ENCODE data around the gene CD53. TPM values are rescaled to one million over a fixed set of nuclear protein-coding genes. Genes with fewer than 3 reads are reported as not detected.
"Not testable (repeated sequence)": the region's sequence is repeated elsewhere in the genome, so short reads cannot be mapped to it uniquely, and the experiment has no call there.

Gene CD53
- total RNA-seq, 1 donor, result not detected

GRCh38 chr1:110928904-110929303, 56.0 kb downstream of the CD53 start:
- no peak for DNase-seq (ENCODE audit: low read depth)
- TF ChIP-seq, protein P1, sequence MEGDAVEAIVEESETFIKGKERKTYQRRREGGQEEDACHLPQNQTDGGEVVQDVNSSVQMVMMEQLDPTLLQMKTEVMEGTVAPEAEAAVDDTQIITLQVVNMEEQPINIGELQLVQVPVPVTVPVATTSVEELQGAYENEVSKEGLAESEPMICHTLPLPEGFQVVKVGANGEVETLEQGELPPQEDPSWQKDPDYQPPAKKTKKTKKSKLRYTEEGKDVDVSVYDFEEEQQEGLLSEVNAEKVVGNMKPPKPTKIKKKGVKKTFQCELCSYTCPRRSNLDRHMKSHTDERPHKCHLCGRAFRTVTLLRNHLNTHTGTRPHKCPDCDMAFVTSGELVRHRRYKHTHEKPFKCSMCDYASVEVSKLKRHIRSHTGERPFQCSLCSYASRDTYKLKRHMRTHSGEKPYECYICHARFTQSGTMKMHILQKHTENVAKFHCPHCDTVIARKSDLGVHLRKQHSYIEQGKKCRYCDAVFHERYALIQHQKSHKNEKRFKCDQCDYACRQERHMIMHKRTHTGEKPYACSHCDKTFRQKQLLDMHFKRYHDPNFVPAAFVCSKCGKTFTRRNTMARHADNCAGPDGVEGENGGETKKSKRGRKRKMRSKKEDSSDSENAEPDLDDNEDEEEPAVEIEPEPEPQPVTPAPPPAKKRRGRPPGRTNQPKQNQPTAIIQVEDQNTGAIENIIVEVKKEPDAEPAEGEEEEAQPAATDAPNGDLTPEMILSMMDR (IDR thresholded peaks at IDR 0.05; ENCODE audit: insufficient read depth, low read depth, low read length), result no peak
- no peak overlapping the region for H3K4me3 ChIP-seq (ENCODE audit: low read depth, low read length)

- not testable (repeated sequence) for DNase-seq (ENCODE audit: low read depth)
Measured at GRCh38 chr1:110931097-110931496, 58.1 kb downstream of the CD53 start.

DNA sequence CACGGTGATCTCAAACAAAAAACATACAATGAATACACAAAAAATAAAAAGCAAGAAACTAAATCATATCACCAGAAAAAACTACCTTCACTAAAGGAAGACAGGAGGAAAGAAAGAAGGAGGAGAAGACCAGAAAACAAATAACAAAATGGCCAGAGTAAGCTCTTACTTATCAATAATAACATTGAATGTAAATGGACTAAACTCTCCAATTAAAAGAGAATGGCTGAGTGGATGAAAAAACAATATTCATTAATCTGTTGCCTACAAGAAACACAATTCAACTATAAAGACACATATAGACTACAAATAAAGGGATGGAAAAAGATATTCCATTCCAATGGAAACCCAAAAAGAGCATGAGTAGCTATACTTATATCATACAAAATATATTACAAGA, 63.6 kb downstream of the CD53 start:
- TF ChIP-seq, protein P1 (IDR thresholded peaks at IDR 0.05; ENCODE audit: insufficient read depth, low read depth, low read length), result no peak
- DNase-seq (ENCODE audit: low read depth), result no peak
- H3K4me3 ChIP-seq (ENCODE audit: low read depth, low read length), result no peak overlapping the region

More at GRCh38 chr1:110931097-110931496, 58.1 kb downstream of the CD53 start:
- H3K4me3 ChIP-seq (ENCODE audit: low read depth, low read length), result not testable (repeated sequence)

DNA sequence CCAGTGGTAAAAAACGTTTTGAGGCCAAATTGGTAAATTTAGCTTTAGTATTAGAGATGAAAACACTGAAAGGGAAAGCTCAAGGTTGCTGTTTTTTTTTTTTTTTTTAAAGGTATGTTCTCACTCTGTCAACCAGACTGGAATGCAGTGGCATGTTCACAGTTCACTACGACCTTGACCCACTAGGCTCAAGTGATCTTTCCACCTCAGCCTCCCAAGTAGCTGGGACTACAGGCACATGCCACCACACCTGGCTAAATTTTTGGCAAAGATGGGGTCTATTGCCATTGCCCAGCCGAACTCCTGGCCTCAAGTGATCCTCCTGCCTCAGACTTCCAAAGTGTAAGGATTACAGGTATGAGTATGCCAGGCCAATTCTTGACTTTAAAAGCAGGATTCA, 71.9 kb downstream of the CD53 start:
- TF ChIP-seq, protein P1 (IDR thresholded peaks at IDR 0.05; ENCODE audit: insufficient read depth, low read depth, low read length), result no peak
- DNase-seq (ENCODE audit: low read depth), result no peak
- H3K4me3 ChIP-seq (ENCODE audit: low read depth, low read length), result no peak overlapping the region

DNA sequence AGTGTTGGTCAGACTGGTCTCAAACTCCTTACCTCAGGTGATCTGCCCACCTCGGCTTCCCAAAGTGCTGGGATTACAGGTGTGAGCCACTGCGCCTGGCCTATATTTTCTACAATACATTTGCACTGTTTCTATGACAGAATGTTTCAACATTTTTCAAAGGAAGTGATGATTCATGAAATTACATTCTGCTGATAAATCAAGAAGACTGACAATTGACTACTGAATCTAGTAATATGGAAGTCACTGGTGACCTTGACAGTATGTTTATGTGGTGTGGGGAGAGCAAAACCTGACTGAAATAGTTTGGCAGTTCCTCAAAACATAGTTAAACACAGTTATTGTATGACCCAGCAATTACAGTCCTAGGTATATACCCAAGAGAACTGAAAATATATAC, 72.7 kb downstream of the CD53 start:
- DNase-seq (ENCODE audit: low read depth), result no peak
- TF ChIP-seq, protein P1 (IDR thresholded peaks at IDR 0.05; ENCODE audit: insufficient read depth, low read depth, low read length), result no peak
- no peak overlapping the region for H3K4me3 ChIP-seq (ENCODE audit: low read depth, low read length)

- peak; percentile 11 for DNase-seq (ENCODE audit: low read depth)
- TF ChIP-seq, protein P1 (IDR thresholded peaks at IDR 0.05; ENCODE audit: insufficient read depth, low read depth, low read length), result no peak
- no peak overlapping the region for H3K4me3 ChIP-seq (ENCODE audit: low read depth, low read length)
Measured at GRCh38 chr1:110948038-110948810, 75.3 kb downstream of the CD53 start.

Other genes starting within 250 kb of the CD53 start
- gene KCNA3, start 198.2 kb upstream of the CD53 start, total RNA-seq, result under 0.01 and 0.64 TPM in 2 replicates
- gene LRIF1, start 90.8 kb downstream of the CD53 start, total RNA-seq, result 12.9 and 19.4 TPM in 2 replicates